H1 (cell line): ENCODE measurements around the gene LRP8. TPM values are rescaled to one million over a fixed set of nuclear protein-coding genes. Genes with fewer than 3 reads are reported as not detected.

Source experiments
- CTCF ChIA-PET: fragments of 300-600 bp; sonication (Branson Sonifier 250); formaldehyde crosslinking; loops from one replicate; lab custom pipeline; 2021; ENCODE audit not compliant: partially characterized antibody; lab: Charles Lee
- POLR2A ChIA-PET: fragments of 300-600 bp; sonication (Branson Sonifier 250); formaldehyde crosslinking; loops from one replicate; lab custom pipeline; 2021; ENCODE audit warnings: inconsistent platforms; ENCODE audit not compliant: partially characterized antibody; lab: Charles Lee
- DNase-seq, 2 experiments: peaks; one replicate each; pipeline versions ENCODE4 v3.0.0 to v3.0.0-alpha.2; 2010 to 2022; ENCODE audit warnings: low spot score in 2 of 2, low read depth in 1 of 2, mixed read lengths in 1 of 2
- FAIRE-seq: peaks from 2 replicates; lab custom pipeline; 2011; peaks lifted over from hg19 to GRCh38; lab: Jason Lieb, UNC
- H2AFZ ChIP-seq: 2 replicates; pipeline ENCODE4 v1.8.1; 2012; ENCODE audit warnings: low read length, inconsistent platforms
- H2AK5ac ChIP-seq: 2 replicates; pipeline ENCODE4 v1.6.1; 2013; ENCODE audit warnings: low read depth, low read length
- H2BK120ac ChIP-seq: replicated peaks from 2 replicates; pipeline ENCODE3; 2013; ENCODE audit warnings: low read depth, low read length, inconsistent platforms
- H2BK12ac ChIP-seq: 2 replicates; pipeline ENCODE4 v1.6.1; 2013; ENCODE audit warnings: low read depth, low read length
- H2BK15ac ChIP-seq: 2 replicates; pipeline ENCODE4 v1.6.1; 2013; ENCODE audit warnings: low read length
- H2BK20ac ChIP-seq: 2 replicates; pipeline ENCODE4 v1.6.1; 2013; ENCODE audit warnings: low read length
- H2BK5ac ChIP-seq: 2 replicates; pipeline ENCODE4 v1.6.1; 2013; ENCODE audit warnings: low read depth, low read length
- H3K14ac ChIP-seq: 2 replicates; pipeline ENCODE4 v1.6.1; 2013; ENCODE audit warnings: inconsistent platforms; ENCODE audit not compliant: insufficient read length
- H3K18ac ChIP-seq: 2 replicates; pipeline ENCODE4 v1.6.1; 2013; ENCODE audit warnings: low read length; ENCODE audit errors: extremely low read depth
- H3K23ac ChIP-seq: 2 replicates; pipeline ENCODE4 v1.6.1; 2013; ENCODE audit warnings: inconsistent platforms; ENCODE audit not compliant: insufficient read length
- H3K23me2 ChIP-seq: 2 replicates; pipeline ENCODE4 v1.6.1; 2013; ENCODE audit warnings: low read depth, low read length
- H3K27ac ChIP-seq: 2 replicates; pipeline ENCODE4 v1.6.1; 2011; ENCODE audit warnings: low read depth, low read length, inconsistent platforms
- H3K27me3 ChIP-seq, 4 experiments: replicated peaks in 1 of 4; 1 replicate in 1 of 4; 2 replicates in 3 of 4; pipeline versions ENCODE4 v1.6.1 to v1.8.1; 2011 to 2013; ENCODE audit warnings: low read length in 3 of 4, mild to moderate bottlenecking in 3 of 4, inconsistent platforms in 2 of 4, mixed read lengths in 2 of 4, moderate library complexity in 1 of 4; ENCODE audit not compliant: control insufficient read depth in 3 of 4, insufficient read depth in 3 of 4; ENCODE audit errors: extremely low read depth in 1 of 4
- H3K36me3 ChIP-seq, 4 experiments: 2 replicates each; pipeline versions ENCODE4 v1.6.1 to v1.8.1; 2011 to 2013; ENCODE audit warnings: mild to moderate bottlenecking in 4 of 4, low read length in 3 of 4, moderate library complexity in 2 of 4, control low read depth in 1 of 4, inconsistent platforms in 1 of 4; ENCODE audit not compliant: insufficient read depth in 4 of 4, control insufficient read depth in 2 of 4
- H3K4ac ChIP-seq: replicated peaks from 2 replicates; pipeline ENCODE3; 2013; ENCODE audit warnings: low read length, low read depth, mixed read lengths, inconsistent platforms; ENCODE audit not compliant: insufficient read length
- H3K4me1 ChIP-seq, 4 experiments: replicated peaks in 1 of 4; 1 replicate in 1 of 4; 2 replicates in 3 of 4; pipeline versions ENCODE4 v1.6.1 to v1.8.1; 2011 to 2013; ENCODE audit warnings: low read length in 3 of 4, inconsistent platforms in 2 of 4, mixed read lengths in 1 of 4; ENCODE audit not compliant: insufficient read depth in 4 of 4, control insufficient read depth in 3 of 4
- H3K4me2 ChIP-seq, 2 experiments: 2 replicates each; pipeline versions ENCODE4 v1.6.1 to v1.8.1; 2011 to 2013; ENCODE audit warnings: low read depth in 2 of 2, low read length in 2 of 2, control low read depth in 1 of 2, inconsistent platforms in 1 of 2, mild to moderate bottlenecking in 1 of 2; ENCODE audit not compliant: insufficient read depth in 1 of 2
- H3K4me3 ChIP-seq, 4 experiments: fragments of 200-600, 300-600 bp in 1 of 4; sonication (generic), shearing (Covaris generic), sonication (Bioruptor Twin) in 1 of 4; 2 replicates each; pipeline versions ENCODE4 v1.5.1 to v1.8.1; 2011 to 2016; ENCODE audit warnings: low read length in 4 of 4, low read depth in 3 of 4, control low read depth in 2 of 4, inconsistent platforms in 2 of 4, mild to moderate bottlenecking in 2 of 4, mixed read lengths in 1 of 4, moderate library complexity in 1 of 4; ENCODE audit not compliant: insufficient read depth in 2 of 4; ENCODE audit errors: extremely low read depth in 1 of 4
- H3K56ac ChIP-seq: replicated peaks from 2 replicates; pipeline ENCODE3; 2013; ENCODE audit warnings: low read depth, mild to moderate bottlenecking, mixed read lengths, low read length, inconsistent platforms; ENCODE audit not compliant: insufficient read length
- H3K79me1 ChIP-seq: 2 replicates; pipeline ENCODE4 v1.6.1; 2013; ENCODE audit warnings: low read depth, low read length, control low read depth
- H3K79me2 ChIP-seq, 2 experiments: 2 replicates each; pipeline versions ENCODE4 v1.6.1 to v1.8.1; 2012 to 2013; ENCODE audit warnings: low read length in 2 of 2, mild to moderate bottlenecking in 2 of 2, inconsistent platforms in 1 of 2; ENCODE audit not compliant: insufficient read depth in 2 of 2, control insufficient read depth in 1 of 2
- H3K9ac ChIP-seq, 4 experiments: replicated peaks in 1 of 4; 1 replicate in 1 of 4; 2 replicates in 3 of 4; pipeline versions ENCODE4 v1.6.1 to v1.8.1; 2011 to 2013; ENCODE audit warnings: low read depth in 3 of 4, low read length in 3 of 4, control low read depth in 2 of 4, mild to moderate bottlenecking in 2 of 4, moderate library complexity in 2 of 4, inconsistent platforms in 1 of 4; ENCODE audit errors: extremely low read depth in 1 of 4
- H3K9me3 ChIP-seq, 2 experiments: 2 replicates each; pipeline versions ENCODE4 v1.6.1 to v1.8.1; 2012 to 2013; ENCODE audit warnings: mild to moderate bottlenecking in 2 of 2, moderate library complexity in 2 of 2, control low read depth in 1 of 2, inconsistent platforms in 1 of 2, low read depth in 1 of 2, low read length in 1 of 2, mixed read lengths in 1 of 2; ENCODE audit not compliant: insufficient read depth in 2 of 2
- H4K20me1 ChIP-seq, 2 experiments: replicated peaks in 1 of 2; 2 replicates each; pipeline versions ENCODE3 to v1.8.1; 2011 to 2013; ENCODE audit warnings: inconsistent platforms in 2 of 2, low read length in 2 of 2, mild to moderate bottlenecking in 1 of 2; ENCODE audit not compliant: insufficient read depth in 2 of 2, control insufficient read depth in 1 of 2
- H4K5ac ChIP-seq: 2 replicates; pipeline ENCODE4 v1.6.1; 2013; ENCODE audit warnings: low read length, low read depth, mixed read lengths, inconsistent platforms; ENCODE audit not compliant: insufficient read length
- H4K8ac ChIP-seq: 2 replicates; pipeline ENCODE4 v1.8.0; 2013; ENCODE audit warnings: mild to moderate bottlenecking, moderate library complexity, low read length, inconsistent platforms; ENCODE audit not compliant: insufficient read depth; ENCODE audit errors: extremely low read depth
- H4K91ac ChIP-seq: replicated peaks from 2 replicates; pipeline ENCODE3; 2013; ENCODE audit warnings: low read length, mixed read lengths, inconsistent platforms; ENCODE audit not compliant: insufficient read length
- CEBPB ChIP-seq: IDR thresholded peaks from 2 replicates; pipeline ENCODE4 v1.6.1; 2012; ENCODE audit warnings: low read depth, low read length
- GABPA ChIP-seq: IDR thresholded peaks from 2 replicates; pipeline ENCODE4 v1.6.1; 2011; ENCODE audit warnings: mild to moderate bottlenecking, low read length, moderate library complexity, borderline replicate concordance; ENCODE audit not compliant: insufficient read depth
- GTF2F1 ChIP-seq: IDR thresholded peaks from 2 replicates; pipeline ENCODE4 v1.6.1; 2012; ENCODE audit warnings: low read depth, low read length, improper control_type of control experiment, borderline replicate concordance
- HDAC2 ChIP-seq, 2 experiments: fragments of 300-600 bp in 1 of 2; sonication (generic) in 1 of 2; IDR thresholded peaks; 2 replicates each; pipeline ENCODE4 v1.6.1; 2011 to 2012; ENCODE audit warnings: low read depth in 2 of 2, low read length in 2 of 2, mild to moderate bottlenecking in 2 of 2, moderate library complexity in 2 of 2, borderline replicate concordance in 1 of 2, inconsistent platforms in 1 of 2
- JUN ChIP-seq: IDR thresholded peaks from 2 replicates; pipeline ENCODE4 v1.6.1; 2011; ENCODE audit warnings: low read depth, mild to moderate bottlenecking, improper control_type of control experiment, low read length
- MAFK ChIP-seq: IDR thresholded peaks from 2 replicates; pipeline ENCODE4 v1.6.1; 2012; ENCODE audit warnings: low read depth, mild to moderate bottlenecking, improper control_type of control experiment, low read length
- POLR2A ChIP-seq, 2 experiments: IDR thresholded peaks; 1 replicate in 1 of 2; 2 replicates in 1 of 2; pipeline ENCODE4 v1.6.1; 2011; ENCODE audit warnings: low read depth in 2 of 2, low read length in 2 of 2, mild to moderate bottlenecking in 2 of 2; ENCODE audit errors: control extremely low read depth in 1 of 2
- ZNF274 ChIP-seq: IDR thresholded peaks from 2 replicates; pipeline ENCODE4 v1.7.0; 2012; ENCODE audit warnings: low read length, borderline replicate concordance; ENCODE audit errors: extremely low read depth
- WGBS, 2 experiments: shearing (Covaris generic) in 1 of 2; methylation state at CpG; one replicate each; pipeline versions ENCODE4 v1.1.6 to v1.1.7; 2013 to 2015; ENCODE audit warnings: low lambda C conversion rate in 2 of 2, mixed read lengths in 2 of 2, inconsistent platforms in 1 of 2, low coverage in 1 of 2, missing lambda C conversion rate in 1 of 2; ENCODE audit not compliant: insufficient replicate concordance in 2 of 2, insufficient coverage in 1 of 2, insufficient read length in 1 of 2; ENCODE audit errors: extremely low coverage in 1 of 2, missing lambda C conversion rate in 1 of 2; 5-methylcytosine and 5-hydroxymethylcytosine counted together
- polyA plus RNA-seq, 7 experiments: library from polyadenylated mRNA; depleted of rRNA in 3 of 7; stranded (reverse) in 5 of 7; unstranded in 2 of 7; fragments of >200 nt in 5 of 7; fragments of 200-250 nt in 2 of 7; gene quantifications; 1 replicate in 5 of 7; 2 replicates in 1 of 7; 4 replicates in 1 of 7; pipeline versions ENCODE4 v1.2.1 to v1.2.3, GENCODE V29; 2011 to 2013; ENCODE audit warnings: missing spikeins in 2 of 7, mixed read lengths in 2 of 7
- total RNA-seq: library from RNA; stranded (reverse); fragmentation: NEBNext Ultra II Directional; extraction: Animal tissue kit (Norgen Biotek cat#: 25700); gene quantifications from 2 replicates; pipeline ENCODE4 v1.2.1, GENCODE V29; 2021

Gene LRP8
- total and polyA plus RNA-seq, 2 of the 8 experiments (the other 6 are each of a cell fraction or from before 2014, with no cell fraction given) = 63.2 to 66.4 TPM

DNA sequence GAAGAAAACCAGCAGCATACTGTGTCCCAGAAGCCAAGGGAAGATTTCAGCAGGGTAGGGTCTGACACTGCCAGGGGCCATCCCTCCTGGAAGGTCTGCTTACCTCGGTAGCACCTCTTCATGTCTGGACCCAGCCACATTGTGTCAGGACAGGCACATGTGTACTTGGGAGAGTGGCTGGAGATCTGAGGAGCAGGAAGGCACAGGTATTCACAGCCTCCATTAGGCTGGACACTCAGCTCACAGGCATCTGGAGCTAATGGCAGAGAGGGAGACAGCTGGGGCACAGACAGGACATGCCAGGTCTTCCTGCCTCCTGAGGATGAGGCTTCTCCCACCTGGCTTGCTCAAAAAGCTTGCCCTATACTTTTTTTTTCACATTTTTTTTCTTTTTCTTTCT is 69.7 kb downstream of the LRP8 start:
- Histone ChIP-seq H2BK20ac (no peak overlapping the region), H3K4me3 (no peak overlapping the region), H3K4me2 (no peak overlapping the region), H4K5ac (no peak overlapping the region), H3K27me3 (no peaks in the 10 kb centered on the region), H2BK15ac (no peak overlapping the region), H2BK12ac (no peak overlapping the region), H3K79me2 (no peaks in the 10 kb centered on the region), H3K23ac (no peak overlapping the region), H2BK120ac (no peak overlapping the region), H3K36me3 (peaks cover 49 to 95% (median 85%) of the 10 kb centered on the region in 4 experiments), H4K91ac (no peak overlapping the region), H3K4ac (no peak overlapping the region), H2AK5ac (no peak overlapping the region), H3K18ac (no peak overlapping the region), H3K9me3 (no peaks in the 10 kb centered on the region), H2BK5ac (no peak overlapping the region), H2AFZ (no peak overlapping the region), H4K8ac (no peak overlapping the region), H3K56ac (no peak overlapping the region), H3K23me2 (no peaks in the 10 kb centered on the region), H4K20me1 (peaks cover 2% of the 10 kb centered on the region in 2 experiments), H3K79me1 (no peaks in the 10 kb centered on the region), H3K14ac (no peak overlapping the region), H3K9ac (no peak overlapping the region), H3K4me1 (no peaks in the 10 kb centered on the region), H3K27ac (no peak overlapping the region)
- CTCF ChIA-PET = interaction anchor here (0.7 to 7.2 kb wide), 5 partner anchors 8 to 30 kb away, joined by 3 to 36 read pairs (median 4); no protein-coding TSS in a partner anchor
- WGBS, 2 experiments = 94% methylated on average over 1 of the region's 1 CpG; no CpG with 5 or more reads in 1 of the 2 experiments
- TF ChIP-seq POLR2A (IDR thresholded peaks at IDR 0.05; ENCODE audit: control extremely low read depth in 1 of 2, low read depth in 2 of 2, low read length in 2 of 2) (no peak), MAFK (no peak), CEBPB (no peak), JUN (no peak), ZNF274 (no peak), HDAC2 (IDR thresholded peaks at IDR 0.05; ENCODE audit: borderline replicate concordance in 1 of 2, low read depth in 2 of 2, low read length in 2 of 2) (no peak), GABPA (no peak), GTF2F1 (no peak)
- POLR2A ChIA-PET = interaction anchor here (0.7 to 0.9 kb wide), 2 partner anchors 20 to 1200 kb away, joined by 3 to 4 read pairs; partner anchors contain the start of gene MAGOH
- FAIRE-seq = no peak
- no peak for DNase-seq
